ENCODE results near the gene WRNIP1. TPM values are rescaled to one million over a fixed set of nuclear protein-coding genes. Genes with fewer than 3 reads are reported as not detected.

Gene WRNIP1
- total RNA-seq, 1 experiment from 2014 or later, result 78.8 TPM

- no TSS peak for BruUV-seq (replicated peaks)
- no peak for ATAC-seq
- DNase-seq (ENCODE audit: low read depth, low spot score), result no peak
- RAD21 ChIA-PET (ENCODE audit: low non-redundant PET in 1 of 2, low total read pairs in 2 of 2, uncharacterized antibody in 2 of 2, unreplicated experiment in 2 of 2), result no interaction called here
- H3K27ac ChIP-seq (ENCODE audit: low read depth, low read length), result no peak overlapping the region
- no peaks in the 10 kb centered on the region for H3K9me2 ChIP-seq (ENCODE audit: insufficient read depth)
- intact Hi-C loops (cut with micrococcal nuclease), result no loop called here
- no peaks in the 10 kb centered on the region for H4K20me1 ChIP-seq (ENCODE audit: insufficient read depth)
- H3K27me3 ChIP-seq (ENCODE audit: insufficient read depth, low read length), result no peaks in the 10 kb centered on the region
- H3K79me2 ChIP-seq (ENCODE audit: insufficient read depth, low read length), result no peaks in the 10 kb centered on the region
- no peak overlapping the region for H2AFZ ChIP-seq (ENCODE audit: low read depth, low read length, poor library complexity, severe bottlenecking)
- H3K4me3 ChIP-seq (replicated peaks in 1 of 2; ENCODE audit: low read depth in 1 of 2, low read length in 2 of 2), result no peak overlapping the region
- no peaks in the 10 kb centered on the region for H3K36me3 ChIP-seq (ENCODE audit: control insufficient read depth in 1 of 2, insufficient read depth in 2 of 2, low read length in 2 of 2)
- POLR2A ChIA-PET, result no interaction called here
- peaks cover under 1 to 4% of the 10 kb centered on the region in 2 experiments; a peak in 2 of 4 replicates for H3K4me1 ChIP-seq (ENCODE audit: control insufficient read depth in 1 of 2, insufficient read depth in 2 of 2, low read length in 2 of 2)
- no peak for TF ChIP-seq CEBPB (IDR thresholded peaks at IDR 0.05; ENCODE audit: low read depth)
- no peak for TF ChIP-seq YY1 (IDR thresholded peaks at IDR 0.05; ENCODE audit: extremely low read depth, insufficient replicate concordance, low read depth, low read length)
- TF ChIP-seq EGR1 (IDR thresholded peaks at IDR 0.05; ENCODE audit: low read depth), result no peak
- TF ChIP-seq POLR2AphosphoS5 (IDR thresholded peaks at IDR 0.05; ENCODE audit: low read depth, low read length), result no peak
- TF ChIP-seq SP1 (IDR thresholded peaks at IDR 0.05; ENCODE audit: low read depth), result no peak
- H3K9ac ChIP-seq (ENCODE audit: low read length), result no peak overlapping the region
- CTCF ChIA-PET, result interaction anchor here (2.0 kb wide), 1 partner anchor 12 kb away, joined by 8 read pairs; no protein-coding TSS in a partner anchor
- no peak overlapping the region for H3K4me2 ChIP-seq (ENCODE audit: low read length)
- H3K9me3 ChIP-seq (ENCODE audit: control insufficient read depth in 1 of 2, insufficient read depth in 1 of 2, low read depth in 1 of 2, low read length in 2 of 2), result no peaks in the 10 kb centered on the region
Measured at GRCh38 chr6:2725999-2726567, 39.1 kb upstream of the WRNIP1 start.

- Histone ChIP-seq H3K4me1 (ENCODE audit: control insufficient read depth in 1 of 2, insufficient read depth in 2 of 2, low read length in 2 of 2) (peaks cover 5 to 11% of the 10 kb centered on the region in 2 experiments; a peak in 2 of 4 replicates), H3K27me3 (ENCODE audit: insufficient read depth, low read length) (no peaks in the 10 kb centered on the region), H3K79me2 (ENCODE audit: insufficient read depth, low read length) (no peaks in the 10 kb centered on the region), H3K4me2 (ENCODE audit: low read length) (no peak overlapping the region), H3K9me2 (ENCODE audit: insufficient read depth) (no peaks in the 10 kb centered on the region), H3K4me3 (replicated peaks in 1 of 2; ENCODE audit: low read depth in 1 of 2, low read length in 2 of 2) (no peak overlapping the region), H3K9ac (ENCODE audit: low read length) (no peak overlapping the region), H3K27ac (ENCODE audit: low read depth, low read length) (no peak overlapping the region), H4K20me1 (ENCODE audit: insufficient read depth) (no peaks in the 10 kb centered on the region), H3K9me3 (ENCODE audit: control insufficient read depth in 1 of 2, insufficient read depth in 1 of 2, low read depth in 1 of 2, low read length in 2 of 2) (no peaks in the 10 kb centered on the region), H3K36me3 (ENCODE audit: control insufficient read depth in 1 of 2, insufficient read depth in 2 of 2, low read length in 2 of 2) (no peaks in the 10 kb centered on the region), H2AFZ (ENCODE audit: low read depth, low read length, poor library complexity, severe bottlenecking) (no peak overlapping the region)
- ChIA-PET CTCF (interaction anchor here (2.3 kb wide), 1 partner anchor 8 kb away, joined by 8 read pairs; no protein-coding TSS in a partner anchor), POLR2A (no interaction called here), RAD21 (ENCODE audit: low non-redundant PET in 1 of 2, low total read pairs in 2 of 2, uncharacterized antibody in 2 of 2, unreplicated experiment in 2 of 2) (no interaction called here)
- no peak for ATAC-seq
- intact Hi-C loops (cut with micrococcal nuclease), result no loop called here
- DNase-seq (ENCODE audit: low read depth, low spot score), result no peak
- no TSS peak for BruUV-seq (replicated peaks)
- TF ChIP-seq POLR2AphosphoS5 (IDR thresholded peaks at IDR 0.05; ENCODE audit: low read depth, low read length) (no peak), SIN3A (IDR thresholded peaks at IDR 0.05; ENCODE audit: low read depth) (no peak), TCF7L2 (IDR thresholded peaks at IDR 0.05; ENCODE audit: borderline replicate concordance, extremely low read depth, insufficient read depth, insufficient read length) (no peak), ZNF274 (IDR thresholded peaks at IDR 0.05; ENCODE audit: low read depth, low read length) (no peak), YY1 (IDR thresholded peaks at IDR 0.05; ENCODE audit: extremely low read depth, insufficient replicate concordance, low read depth, low read length) (no peak), ELF1 (IDR thresholded peaks at IDR 0.05; ENCODE audit: borderline replicate concordance, low read depth) (no peak), CTCF (IDR thresholded peaks at IDR 0.05 in 2 of 3, conservative IDR thresholded peaks at IDR 0.05 in 1 of 3; ENCODE audit: borderline replicate concordance in 1 of 3, insufficient read depth in 1 of 3, low read depth in 2 of 3, low read length in 2 of 3) (no peak), ZFX (IDR thresholded peaks at IDR 0.05) (no peak), JUND (IDR thresholded peaks at IDR 0.05) (no peak), ZBTB33 (IDR thresholded peaks at IDR 0.05; ENCODE audit: extremely low read depth, insufficient replicate concordance, low read length) (no peak), EZH2phosphoT487 (IDR thresholded peaks at IDR 0.05; ENCODE audit: borderline replicate concordance) (no peak), CEBPB (IDR thresholded peaks at IDR 0.05; ENCODE audit: low read depth) (no peak), EZH2 (IDR thresholded peaks at IDR 0.05) (no peak), SRF (IDR thresholded peaks at IDR 0.05; ENCODE audit: low read depth) (no peak), CBX3 (IDR thresholded peaks at IDR 0.05; ENCODE audit: low read depth) (no peak)
Measured at GRCh38 chr6:2729921-2730320, 35.3 kb upstream of the WRNIP1 start.

Measured in HCT116 (cell line).